K562 (cell line): ENCODE measurements around the gene CBLC.

Experiments used
- POLR2AphosphoS5 ChIP-seq: IDR thresholded peaks from 2 replicates; pipeline ENCODE4 v1.6.1; 2011; ENCODE audit warnings: mild to moderate bottlenecking, low read depth, low read length, moderate library complexity; ENCODE audit not compliant: control insufficient read depth, insufficient read depth
- SP1 ChIP-seq: sonication (generic); formaldehyde crosslinking; IDR thresholded peaks from 2 replicates; pipeline ENCODE4 v1.8.1; 2022; ENCODE audit warnings: mild to moderate bottlenecking, missing genetic modification reagents

- no peak for TF ChIP-seq POLR2AphosphoS5
- TF ChIP-seq SP1 (CRISPR knock-in tag): no peak
Measured at GRCh38 chr19:44754750-44755080, 23.0 kb upstream of the CBLC start.
